PC-3 (cell line): Measurements from ENCODE around the gene CFAP99.

Source experiments
- EZH2 ChIP-seq: fragments of 300-600 bp; sonication (generic); IDR thresholded peaks from one replicate; pipeline ENCODE4 v1.6.1; 2017; ENCODE audit warnings: antibody characterized with exemption, mild to moderate bottlenecking, low read length; ENCODE audit not compliant: unreplicated experiment
- TF ChIP-seq, protein P1 (sequence below): fragments of 300-600 bp; sonication (generic); conservative IDR thresholded peaks from 2 replicates; pipeline ENCODE4 v1.5.1; 2017; ENCODE audit warnings: antibody characterized with exemption, low read depth, mild to moderate bottlenecking, low read length

DNA sequence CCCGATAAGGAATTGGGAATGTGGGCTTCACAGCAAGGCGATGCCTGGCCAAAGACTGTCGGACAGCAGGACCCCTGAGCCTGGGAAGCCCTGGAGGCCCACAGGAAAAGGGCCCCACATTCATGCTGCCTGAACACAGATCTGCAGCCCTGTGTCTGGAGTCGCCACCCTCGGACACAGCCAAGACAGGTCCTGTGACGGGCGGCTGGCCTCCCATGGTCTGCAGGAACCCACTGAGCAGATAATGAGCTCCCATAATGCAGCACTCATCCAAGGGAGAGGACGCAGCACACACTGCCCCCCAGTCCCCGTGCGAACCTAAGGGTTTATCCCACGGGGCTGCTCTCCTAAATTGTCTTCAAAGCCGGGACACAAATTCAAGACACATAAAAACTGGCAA lies 30.9 kb upstream of the CFAP99 start:
- TF ChIP-seq, protein P1, sequence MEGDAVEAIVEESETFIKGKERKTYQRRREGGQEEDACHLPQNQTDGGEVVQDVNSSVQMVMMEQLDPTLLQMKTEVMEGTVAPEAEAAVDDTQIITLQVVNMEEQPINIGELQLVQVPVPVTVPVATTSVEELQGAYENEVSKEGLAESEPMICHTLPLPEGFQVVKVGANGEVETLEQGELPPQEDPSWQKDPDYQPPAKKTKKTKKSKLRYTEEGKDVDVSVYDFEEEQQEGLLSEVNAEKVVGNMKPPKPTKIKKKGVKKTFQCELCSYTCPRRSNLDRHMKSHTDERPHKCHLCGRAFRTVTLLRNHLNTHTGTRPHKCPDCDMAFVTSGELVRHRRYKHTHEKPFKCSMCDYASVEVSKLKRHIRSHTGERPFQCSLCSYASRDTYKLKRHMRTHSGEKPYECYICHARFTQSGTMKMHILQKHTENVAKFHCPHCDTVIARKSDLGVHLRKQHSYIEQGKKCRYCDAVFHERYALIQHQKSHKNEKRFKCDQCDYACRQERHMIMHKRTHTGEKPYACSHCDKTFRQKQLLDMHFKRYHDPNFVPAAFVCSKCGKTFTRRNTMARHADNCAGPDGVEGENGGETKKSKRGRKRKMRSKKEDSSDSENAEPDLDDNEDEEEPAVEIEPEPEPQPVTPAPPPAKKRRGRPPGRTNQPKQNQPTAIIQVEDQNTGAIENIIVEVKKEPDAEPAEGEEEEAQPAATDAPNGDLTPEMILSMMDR = no peak
- TF ChIP-seq EZH2 = no peak
